IMR-90 (cell line): ENCODE measurements around the gene HDGFL1. TPM values are rescaled to one million over a fixed set of nuclear protein-coding genes. Genes with fewer than 3 reads are reported as not detected.

Source experiments
- ATAC-seq: fragments of 200-7000 bp; cut with Tn5 transposase; 2 replicates; pipeline ENCODE4 v1.9.1; 2020; ENCODE audit warnings: low read depth, mild to moderate bottlenecking, moderate library complexity
- BruUV-seq: library from RNA; stranded (reverse); fragments of 400-500 nt; replicated peaks from 2 replicates; lab custom pipeline; 2021; lab: Mats Ljungman, UMichigan
- CTCF ChIA-PET: fragments of 300-600 bp; formaldehyde crosslinking; extraction: SDS; loops from one replicate; lab custom pipeline; 2021; ENCODE audit warnings: antibody characterized with exemption; lab: Yijun Ruan, JAX
- POLR2A ChIA-PET: fragments of 300-600 bp; sonication (Branson Sonifier 250); formaldehyde crosslinking; loops from one replicate; lab custom pipeline; 2022; ENCODE audit warnings: antibody characterized with exemption; ENCODE audit not compliant: unreplicated experiment; lab: Charles Lee
- DNase-seq: peaks from one replicate; pipeline ENCODE4 v3.0.0; 2013
- H2AFZ ChIP-seq: replicated peaks from 2 replicates; pipeline ENCODE3; 2013; ENCODE audit warnings: low read length, mild to moderate bottlenecking; ENCODE audit not compliant: poor library complexity
- H2AK5ac ChIP-seq: 2 replicates; pipeline ENCODE4 v1.6.1; 2013; ENCODE audit warnings: low read depth, low read length, inconsistent platforms
- H2AK9ac ChIP-seq: replicated peaks from 2 replicates; pipeline ENCODE3; 2013; ENCODE audit warnings: mild to moderate bottlenecking, low read depth, low read length, moderate library complexity; ENCODE audit not compliant: poor library complexity
- H2BK120ac ChIP-seq: 2 replicates; pipeline ENCODE4 v1.6.1; 2013; ENCODE audit warnings: low read depth, low read length, inconsistent platforms
- H2BK15ac ChIP-seq: 3 replicates; pipeline ENCODE4 v1.6.1; 2013; ENCODE audit warnings: low read depth, low read length, inconsistent platforms
- H2BK20ac ChIP-seq: 2 replicates; pipeline ENCODE4 v1.6.1; 2013; ENCODE audit warnings: low read depth, mild to moderate bottlenecking, inconsistent platforms, low read length, moderate library complexity
- H2BK5ac ChIP-seq: 2 replicates; pipeline ENCODE4 v1.6.1; 2013; ENCODE audit warnings: mild to moderate bottlenecking, low read depth, low read length, inconsistent platforms; ENCODE audit not compliant: poor library complexity, severe bottlenecking
- H3K14ac ChIP-seq: replicated peaks from 2 replicates; pipeline ENCODE4 v1.6.1; 2013; ENCODE audit warnings: low read depth, low read length, inconsistent platforms
- H3K18ac ChIP-seq: 2 replicates; pipeline ENCODE4 v1.6.1; 2013; ENCODE audit warnings: low read depth, low read length, control low read depth
- H3K23ac ChIP-seq: 2 replicates; pipeline ENCODE4 v1.6.1; 2013; ENCODE audit warnings: low read depth, low read length, inconsistent platforms
- H3K27ac ChIP-seq: 2 replicates; pipeline ENCODE4 v1.5.1; 2013; ENCODE audit warnings: mild to moderate bottlenecking, control low read depth, low read length; ENCODE audit not compliant: insufficient read depth
- H3K27me3 ChIP-seq: 2 replicates; pipeline ENCODE4 v1.6.1; 2013; ENCODE audit warnings: low read length; ENCODE audit not compliant: control insufficient read depth, insufficient read depth
- H3K36me3 ChIP-seq: 2 replicates; pipeline ENCODE4 v1.6.1; 2013; ENCODE audit warnings: low read length, mixed read lengths; ENCODE audit not compliant: control insufficient read depth, insufficient read depth
- H3K4ac ChIP-seq: 2 replicates; pipeline ENCODE4 v1.6.1; 2013; ENCODE audit warnings: low read depth, low read length, inconsistent platforms
- H3K4me1 ChIP-seq: 2 replicates; pipeline ENCODE4 v1.6.1; 2013; ENCODE audit warnings: low read length, mixed read lengths; ENCODE audit not compliant: control insufficient read depth, insufficient read depth
- H3K4me2 ChIP-seq: 2 replicates; pipeline ENCODE4 v1.6.1; 2013; ENCODE audit warnings: low read depth, mild to moderate bottlenecking, control low read depth, low read length, moderate library complexity
- H3K4me3 ChIP-seq: 2 replicates; pipeline ENCODE4 v1.5.1; 2013; ENCODE audit warnings: low read depth, mild to moderate bottlenecking, control low read depth, low read length, moderate library complexity; ENCODE audit not compliant: insufficient read depth
- H3K56ac ChIP-seq: 2 replicates; pipeline ENCODE4 v1.6.1; 2013; ENCODE audit warnings: low read length, inconsistent platforms; ENCODE audit not compliant: insufficient read depth; ENCODE audit errors: extremely low read depth
- H3K79me1 ChIP-seq, 2 experiments: 2 replicates each; pipeline ENCODE4 v1.6.1; 2013; ENCODE audit warnings: low read length in 2 of 2, inconsistent platforms in 1 of 2, low read depth in 1 of 2
- H3K9ac ChIP-seq: 2 replicates; pipeline ENCODE4 v1.6.1; 2013; ENCODE audit warnings: low read depth, low read length, control low read depth
- H3K9me1 ChIP-seq: 2 replicates; pipeline ENCODE4 v1.6.1; 2013; ENCODE audit warnings: low read length, inconsistent platforms; ENCODE audit not compliant: insufficient read depth
- H3K9me3 ChIP-seq: 2 replicates; pipeline ENCODE4 v1.6.1; 2013; ENCODE audit warnings: low read length; ENCODE audit not compliant: control insufficient read depth, insufficient read depth
- H4K20me1 ChIP-seq: 2 replicates; pipeline ENCODE4 v1.6.1; 2013; ENCODE audit warnings: low read length, inconsistent platforms; ENCODE audit not compliant: insufficient read depth
- H4K5ac ChIP-seq: 2 replicates; pipeline ENCODE4 v1.6.1; 2013; ENCODE audit warnings: mild to moderate bottlenecking, low read depth, low read length, control low read depth
- H4K8ac ChIP-seq, 2 experiments: 2 replicates each; pipeline ENCODE4 v1.6.1; 2013; ENCODE audit warnings: low read depth in 2 of 2, low read length in 2 of 2, control low read depth in 1 of 2, inconsistent platforms in 1 of 2
- H4K91ac ChIP-seq: 2 replicates; pipeline ENCODE4 v1.6.1; 2013; ENCODE audit warnings: low read depth, low read length, inconsistent platforms; ENCODE audit not compliant: insufficient read depth
- CEBPB ChIP-seq: IDR thresholded peaks from 2 replicates; pipeline ENCODE4 v1.6.1; 2012; ENCODE audit warnings: low read depth, low read length, improper control_type of control experiment
- CHD1 ChIP-seq: IDR thresholded peaks from 2 replicates; pipeline ENCODE4 v1.6.1; 2012; ENCODE audit warnings: low read depth, low read length, improper control_type of control experiment
- CTCF ChIP-seq: conservative IDR thresholded peaks from 2 replicates; pipeline ENCODE4 v1.5.1; 2012; ENCODE audit warnings: mild to moderate bottlenecking, low read depth, low read length, improper control_type of control experiment
- MAFK ChIP-seq: IDR thresholded peaks from 2 replicates; pipeline ENCODE4 v1.6.1; 2012; ENCODE audit warnings: low read depth, low read length, improper control_type of control experiment
- MXI1 ChIP-seq: IDR thresholded peaks from 2 replicates; pipeline ENCODE4 v1.6.1; 2012; ENCODE audit warnings: low read depth, mild to moderate bottlenecking, low read length, moderate library complexity, borderline replicate concordance
- NFE2L2 ChIP-seq: fragments of 150-350 bp; IDR thresholded peaks from 2 replicates; pipeline ENCODE4 v1.6.1; 2016; ENCODE audit warnings: low read depth, mild to moderate bottlenecking, low read length
- POLR2A ChIP-seq: IDR thresholded peaks from 2 replicates; pipeline ENCODE4 v1.6.1; 2012; ENCODE audit warnings: mild to moderate bottlenecking, low read depth, low read length
- RAD21 ChIP-seq: IDR thresholded peaks from 2 replicates; pipeline ENCODE4 v1.6.1; 2012; ENCODE audit warnings: low read length, improper control_type of control experiment
- SMC3 ChIP-seq: fragments of 150-350 bp; IDR thresholded peaks from 2 replicates; pipeline ENCODE4 v1.6.1; 2016; ENCODE audit warnings: low read depth, mild to moderate bottlenecking, antibody characterized with exemption, low read length, moderate library complexity
- WGBS, 2 experiments: methylation state at CpG; one replicate each; pipeline versions ENCODE4 v1.1.5 to v1.1.7; 2013; ENCODE audit warnings: missing lambda C conversion rate in 2 of 2; ENCODE audit not compliant: insufficient read length in 1 of 2; ENCODE audit errors: extremely low coverage in 2 of 2; 5-methylcytosine and 5-hydroxymethylcytosine counted together
- dilution Hi-C: fragments of 300-500 bp; cut with HindIII; formaldehyde crosslinking; loops from one replicate; pipeline ENCODE4 v1.14.3; 2018; ENCODE audit warnings: low sequenced_read_pairs; ENCODE audit not compliant: unreplicated experiment
- in situ Hi-C: fragments of 300-500 bp; cut with MboI; formaldehyde crosslinking; loops from 3 replicates; pipeline ENCODE4 v1.14.3; 2019; ENCODE audit warnings: low sequenced_read_pairs, inconsistent platforms, mixed read lengths
- intact Hi-C: fragments of 100-400 bp; cut with micrococcal nuclease; formaldehyde crosslinking; loops from 2 replicates; pipeline ENCODE4 v1.10.0; 2022
- polyA plus RNA-seq, 3 experiments: library from polyadenylated mRNA; depleted of rRNA; stranded (reverse); fragments of >200 nt; gene quantifications; 2 replicates each; pipeline ENCODE4 v1.2.3, GENCODE V29; 2012; ENCODE audit warnings: low replicate concordance in 1 of 3
- total RNA-seq: library from RNA; depleted of rRNA; stranded (reverse); fragments of >200 nt; gene quantifications from 2 replicates; pipeline ENCODE4 v1.2.3, GENCODE V29; 2012

The HDGFL1 gene
- total and polyA plus RNA-seq, 2 of the 4 experiments (the other 2 are of a cell fraction) = not detected

GRCh38 chr6:22546236-22546635, 23.1 kb upstream of the HDGFL1 start:
- no peak for TF ChIP-seq CHD1
- no peak for TF ChIP-seq MAFK
- TF ChIP-seq NFE2L2 = no peak
- TF ChIP-seq SMC3 = no peak
- TF ChIP-seq RAD21 = no peak
- TF ChIP-seq CTCF = no peak
- TF ChIP-seq POLR2A = no peak
- TF ChIP-seq MXI1 = no peak
- TF ChIP-seq CEBPB = no peak
- H2BK15ac ChIP-seq = no peak overlapping the region
- no peak for ATAC-seq
- no peaks in the 10 kb centered on the region for H3K9me1 ChIP-seq
- in situ Hi-C loops = no loop called here
- H3K56ac ChIP-seq = no peak overlapping the region
- no peak overlapping the region for H3K14ac ChIP-seq
- no peaks in the 10 kb centered on the region for H4K20me1 ChIP-seq
- H2AK9ac ChIP-seq = no peak overlapping the region
- H2BK120ac ChIP-seq = no peak overlapping the region
- H3K4ac ChIP-seq = no peak overlapping the region
- intact Hi-C loops = no loop called here
- no CpG with 5 or more reads among the region's 1 CpG for WGBS, 2 experiments
- no peak overlapping the region for H3K4me3 ChIP-seq
- no peak overlapping the region for H4K91ac ChIP-seq
- H2BK20ac ChIP-seq = no peak overlapping the region
- H3K9me3 ChIP-seq = no peaks in the 10 kb centered on the region
- dilution Hi-C loops = no loop called here
- no peak overlapping the region for H2AK5ac ChIP-seq
- H3K23ac ChIP-seq = no peak overlapping the region
- no TSS peak for BruUV-seq
- no peak overlapping the region for H4K5ac ChIP-seq
- H3K4me1 ChIP-seq = no peaks in the 10 kb centered on the region; the same call in 1 of the 2 replicates
- no peak for DNase-seq
- H4K8ac ChIP-seq = no peak overlapping the region
- ChIA-PET CTCF (no interaction called here), POLR2A (no interaction called here)
- H3K9ac ChIP-seq = no peak overlapping the region
- H3K27ac ChIP-seq = no peak overlapping the region
- no peak overlapping the region for H3K4me2 ChIP-seq
- H2AFZ ChIP-seq = no peak overlapping the region
- no peaks in the 10 kb centered on the region for H3K79me1 ChIP-seq
- no peak overlapping the region for H2BK5ac ChIP-seq
- no peak overlapping the region for H3K18ac ChIP-seq
- H3K36me3 ChIP-seq = no peaks in the 10 kb centered on the region
- H3K27me3 ChIP-seq = no peaks in the 10 kb centered on the region
